Dedifferentiated amniotic fluid mesenchymal stem cell (primary cell): ENCODE results near the gene SORBS1.

ENCODE experiments used
- DNase-seq: peaks from one replicate; pipeline ENCODE4 v3.0.0-alpha.2; 2016; ENCODE audit errors: extremely low spot score

Gene SORBS1

GRCh38 chr10:95408983-95409873 is 151.9 kb downstream of the SORBS1 start:
- DNase-seq = no peak

GRCh38 chr10:95408148-95408960 is 152.8 kb downstream of the SORBS1 start:
- DNase-seq = no peak

GRCh38 chr10:95407546-95407945 is 153.6 kb downstream of the SORBS1 start:
- no peak for DNase-seq

GRCh38 chr10:95406651-95407280 is 154.4 kb downstream of the SORBS1 start:
- DNase-seq = no peak

- DNase-seq = no peak
Measured at GRCh38 chr10:95405655-95406054, 155.5 kb downstream of the SORBS1 start.

- DNase-seq = no peak
Measured at GRCh38 chr10:95404864-95405263, 156.3 kb downstream of the SORBS1 start.

- no peak for DNase-seq
Measured at GRCh38 chr10:95404462-95404858, 156.7 kb downstream of the SORBS1 start.

GRCh38 chr10:95403700-95404461 is 157.3 kb downstream of the SORBS1 start:
- no peak for DNase-seq

- DNase-seq = no peak
Measured at GRCh38 chr10:95401704-95402469, 159.3 kb downstream of the SORBS1 start.

- DNase-seq = no peak
Measured at GRCh38 chr10:95400787-95401186, 160.4 kb downstream of the SORBS1 start.

GRCh38 chr10:95399183-95399582 is 162.0 kb downstream of the SORBS1 start:
- no peak for DNase-seq

- no peak for DNase-seq
Measured at GRCh38 chr10:95397747-95398146, 163.4 kb downstream of the SORBS1 start.

- DNase-seq = no peak
Measured at GRCh38 chr10:95395947-95396449, 165.2 kb downstream of the SORBS1 start.

GRCh38 chr10:95394161-95394880 is 166.8 kb downstream of the SORBS1 start:
- no peak for DNase-seq

GRCh38 chr10:95392681-95393164 is 168.4 kb downstream of the SORBS1 start:
- DNase-seq = no peak

GRCh38 chr10:95392217-95392584 is 169.0 kb downstream of the SORBS1 start:
- no peak for DNase-seq

GRCh38 chr10:95391581-95392216 is 169.5 kb downstream of the SORBS1 start:
- DNase-seq = no peak

GRCh38 chr10:95391164-95391563 is 170.0 kb downstream of the SORBS1 start:
- DNase-seq = no peak

- DNase-seq = no peak
Measured at GRCh38 chr10:95389982-95390381, 171.2 kb downstream of the SORBS1 start.
